ENCODE results near the gene CPAMD8.

The CPAMD8 gene

GRCh38 chr19:17026706-17027534 lies at the start of gene CPAMD8:
TSS of gene CPAMD8 (minus strand) at chr19:17026810. CDS start at chr19:17026642, 168 bp downstream.
- no peak for DNase-seq (ENCODE audit: low read depth, low spot score)

- peak; percentile 14 for DNase-seq (ENCODE audit: low read depth, low spot score)
These were observed 49.4 kb upstream of the CPAMD8 start for GRCh38 chr19:17075864-17076542.

GRCh38 chr19:17075035-17075863 lies 48.6 kb upstream of the CPAMD8 start, which contains the start of the genes HAUS8 and MYO9B:
TSS of gene HAUS8 (minus strand) at chr19:17075452. CDS start at chr19:17075422, 30 bp downstream.
TSS of gene MYO9B (plus strand) at chr19:17075777. CDS start at chr19:17101718, 25,941 bp downstream.
- DNase-seq (ENCODE audit: low read depth, low spot score) = peak; percentile 99

GRCh38 chr19:17074634-17075034 lies 48.0 kb upstream of the CPAMD8 start:
- no peak for DNase-seq (ENCODE audit: low read depth, low spot score)

GRCh38 chr19:17073869-17074633 lies 47.4 kb upstream of the CPAMD8 start:
- no peak for DNase-seq (ENCODE audit: low read depth, low spot score)

GRCh38 chr19:17070912-17071311 lies 44.3 kb upstream of the CPAMD8 start:
- DNase-seq (ENCODE audit: low read depth, low spot score) = no peak

- DNase-seq (ENCODE audit: low read depth, low spot score) = no peak
These were observed 43.8 kb upstream of the CPAMD8 start for GRCh38 chr19:17070421-17070820.

- DNase-seq (ENCODE audit: low read depth, low spot score) = no peak
These were observed 42.6 kb upstream of the CPAMD8 start for GRCh38 chr19:17069193-17069592.

- no peak for DNase-seq (ENCODE audit: low read depth, low spot score)
These were observed 36.8 kb upstream of the CPAMD8 start for GRCh38 chr19:17063428-17063827.

GRCh38 chr19:17061691-17062090 lies 35.1 kb upstream of the CPAMD8 start:
- DNase-seq (ENCODE audit: low read depth, low spot score) = no peak

- no peak for DNase-seq (ENCODE audit: low read depth, low spot score)
These were observed 34.6 kb upstream of the CPAMD8 start for GRCh38 chr19:17061205-17061604.

- DNase-seq (ENCODE audit: low read depth, low spot score) = no peak
These were observed 34.2 kb upstream of the CPAMD8 start for GRCh38 chr19:17060802-17061201.

- no peak for DNase-seq (ENCODE audit: low read depth, low spot score)
These were observed 31.6 kb upstream of the CPAMD8 start for GRCh38 chr19:17058236-17058635.

GRCh38 chr19:17055636-17056035 lies 29.0 kb upstream of the CPAMD8 start:
- DNase-seq (ENCODE audit: low read depth, low spot score) = no peak

GRCh38 chr19:17054746-17055145 lies 28.1 kb upstream of the CPAMD8 start:
- no peak for DNase-seq (ENCODE audit: low read depth, low spot score)

- no peak for DNase-seq (ENCODE audit: low read depth, low spot score)
These were observed 25.8 kb upstream of the CPAMD8 start for GRCh38 chr19:17052439-17052838.

GRCh38 chr19:17049711-17050280 lies 23.2 kb upstream of the CPAMD8 start:
- DNase-seq (ENCODE audit: low read depth, low spot score) = no peak

- no peak for DNase-seq (ENCODE audit: low read depth, low spot score)
These were observed 22.4 kb upstream of the CPAMD8 start for GRCh38 chr19:17048885-17049453.

GRCh38 chr19:17045907-17046502 lies 19.4 kb upstream of the CPAMD8 start:
- no peak for DNase-seq (ENCODE audit: low read depth, low spot score)

GRCh38 chr19:17043744-17044143 lies 17.1 kb upstream of the CPAMD8 start:
- DNase-seq (ENCODE audit: low read depth, low spot score) = no peak
